MM.1S (cell line): ENCODE data around the gene TAS2R50.

Experiments used
- DNase-seq: peaks from one replicate; pipeline ENCODE4 v3.0.0-alpha.2; 2015
- H2AFZ ChIP-seq: fragments of 300-600 bp; sonication (generic); 2 replicates; pipeline ENCODE4 v1.6.0; 2016; ENCODE audit warnings: antibody characterized with exemption, low read length
- H3F3A ChIP-seq: fragments of 300-600 bp; sonication (generic); 2 replicates; pipeline ENCODE4 v1.6.1; 2016; ENCODE audit warnings: mild to moderate bottlenecking, antibody characterized with exemption, low read length, moderate library complexity, mixed read lengths; ENCODE audit not compliant: insufficient read depth
- H3K27ac ChIP-seq: fragments of 300-600 bp; sonication (generic); 2 replicates; pipeline ENCODE4 v1.5.1; 2016; ENCODE audit warnings: mild to moderate bottlenecking, low read length
- H3K27me3 ChIP-seq: fragments of 300-600 bp; sonication (generic); replicated peaks from 2 replicates; pipeline ENCODE4 v1.6.0; 2016; ENCODE audit warnings: low read length; ENCODE audit not compliant: insufficient read depth
- H3K36me3 ChIP-seq: fragments of 300-600 bp; sonication (generic); replicated peaks from 2 replicates; pipeline ENCODE4 v1.6.1; 2016; ENCODE audit warnings: mild to moderate bottlenecking, low read length, mixed read lengths; ENCODE audit not compliant: insufficient read depth
- H3K4me1 ChIP-seq: fragments of 300-600 bp; sonication (generic); 2 replicates; pipeline ENCODE4 v1.6.1; 2016; ENCODE audit warnings: low read length, mixed read lengths
- H3K4me2 ChIP-seq: fragments of 300-600 bp; sonication (generic); 2 replicates; pipeline ENCODE4 v1.6.0; 2016; ENCODE audit warnings: low read depth, low read length
- H3K4me3 ChIP-seq: fragments of 300-600 bp; sonication (generic); 2 replicates; pipeline ENCODE4 v1.5.1; 2016; ENCODE audit warnings: low read length, mixed read lengths
- H3K79me2 ChIP-seq: fragments of 300-600 bp; sonication (generic); 2 replicates; pipeline ENCODE4 v1.6.1; 2016; ENCODE audit warnings: mixed run types, low read length, mixed read lengths
- H3K9ac ChIP-seq: fragments of 300-600 bp; sonication (generic); 2 replicates; pipeline ENCODE4 v1.6.1; 2016; ENCODE audit warnings: low read length, mixed read lengths
- H3K9me2 ChIP-seq: fragments of 300-600 bp; sonication (generic); replicated peaks from 2 replicates; pipeline ENCODE4 v1.6.1; 2016; ENCODE audit warnings: mild to moderate bottlenecking, low read length, mixed read lengths; ENCODE audit not compliant: insufficient read depth
- H3K9me3 ChIP-seq: fragments of 300-600 bp; sonication (generic); replicated peaks from 2 replicates; pipeline ENCODE4 v1.6.1; 2016; ENCODE audit warnings: mild to moderate bottlenecking, low read length, mixed read lengths; ENCODE audit not compliant: insufficient read depth
- H4K20me1 ChIP-seq: fragments of 300-600 bp; sonication (generic); 2 replicates; pipeline ENCODE4 v1.6.1; 2016; ENCODE audit warnings: mild to moderate bottlenecking, low read length, moderate library complexity, mixed read lengths; ENCODE audit not compliant: insufficient read depth
- EZH2 ChIP-seq: fragments of 300-600 bp; sonication (generic); optimal IDR thresholded peaks from 2 replicates; pipeline ENCODE3; 2017; ENCODE audit warnings: low read depth, mild to moderate bottlenecking, antibody characterized with exemption, low read length, mixed read lengths
- EZH2phosphoT487 ChIP-seq: fragments of 300-600 bp; sonication (generic); IDR thresholded peaks from 2 replicates; pipeline ENCODE4 v1.6.1; 2018; ENCODE audit warnings: antibody characterized with exemption, low read length
- TF ChIP-seq, protein P1 (sequence below): fragments of 300-600 bp; sonication (generic); IDR thresholded peaks from 2 replicates; pipeline ENCODE4 v1.5.1; 2016; ENCODE audit warnings: antibody characterized with exemption, low read length, mixed read lengths

Gene TAS2R50

GRCh38 chr12:10982244-10982643 is 4.5 kb downstream of the TAS2R50 start:
- no peak overlapping the region for H3K27ac ChIP-seq
- no peaks in the 10 kb centered on the region for H3K4me1 ChIP-seq
- H3F3A ChIP-seq, result no peaks in the 10 kb centered on the region
- H3K79me2 ChIP-seq, result no peaks in the 10 kb centered on the region
- H3K9me2 ChIP-seq, result no peaks in the 10 kb centered on the region
- H3K9me3 ChIP-seq, result no peaks in the 10 kb centered on the region
- H3K4me3 ChIP-seq, result no peak overlapping the region
- no peak overlapping the region for H2AFZ ChIP-seq
- no peaks in the 10 kb centered on the region for H3K36me3 ChIP-seq
- no peak overlapping the region for H3K4me2 ChIP-seq
- TF ChIP-seq EZH2phosphoT487 (no peak), EZH2 (no peak)
- TF ChIP-seq, protein P1, sequence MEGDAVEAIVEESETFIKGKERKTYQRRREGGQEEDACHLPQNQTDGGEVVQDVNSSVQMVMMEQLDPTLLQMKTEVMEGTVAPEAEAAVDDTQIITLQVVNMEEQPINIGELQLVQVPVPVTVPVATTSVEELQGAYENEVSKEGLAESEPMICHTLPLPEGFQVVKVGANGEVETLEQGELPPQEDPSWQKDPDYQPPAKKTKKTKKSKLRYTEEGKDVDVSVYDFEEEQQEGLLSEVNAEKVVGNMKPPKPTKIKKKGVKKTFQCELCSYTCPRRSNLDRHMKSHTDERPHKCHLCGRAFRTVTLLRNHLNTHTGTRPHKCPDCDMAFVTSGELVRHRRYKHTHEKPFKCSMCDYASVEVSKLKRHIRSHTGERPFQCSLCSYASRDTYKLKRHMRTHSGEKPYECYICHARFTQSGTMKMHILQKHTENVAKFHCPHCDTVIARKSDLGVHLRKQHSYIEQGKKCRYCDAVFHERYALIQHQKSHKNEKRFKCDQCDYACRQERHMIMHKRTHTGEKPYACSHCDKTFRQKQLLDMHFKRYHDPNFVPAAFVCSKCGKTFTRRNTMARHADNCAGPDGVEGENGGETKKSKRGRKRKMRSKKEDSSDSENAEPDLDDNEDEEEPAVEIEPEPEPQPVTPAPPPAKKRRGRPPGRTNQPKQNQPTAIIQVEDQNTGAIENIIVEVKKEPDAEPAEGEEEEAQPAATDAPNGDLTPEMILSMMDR, result no peak
- DNase-seq, result no peak
- no peaks in the 10 kb centered on the region for H3K27me3 ChIP-seq
- H4K20me1 ChIP-seq, result no peaks in the 10 kb centered on the region
- no peak overlapping the region for H3K9ac ChIP-seq

GRCh38 chr12:10974965-10975364 is 11.7 kb downstream of the TAS2R50 start:
- Histone ChIP-seq H3K4me2 (no peak overlapping the region), H3K9ac (no peak overlapping the region), H2AFZ (no peak overlapping the region), H3K27ac (no peak overlapping the region), H3F3A (no peaks in the 10 kb centered on the region), H3K79me2 (0 out of 2 replicates have a peak, but pooled peaks cover 2% of the 10 kb centered on the region), H3K4me1 (no peaks in the 10 kb centered on the region), H3K9me2 (no peaks in the 10 kb centered on the region), H3K9me3 (no peaks in the 10 kb centered on the region), H4K20me1 (no peaks in the 10 kb centered on the region), H3K36me3 (no peaks in the 10 kb centered on the region), H3K27me3 (no peaks in the 10 kb centered on the region), H3K4me3 (no peak overlapping the region)
- no peak for DNase-seq
- TF ChIP-seq, protein P1, result no peak
- TF ChIP-seq EZH2 (no peak), EZH2phosphoT487 (no peak)

GRCh38 chr12:10968765-10969456 is 17.8 kb downstream of the TAS2R50 start:
- no peak for TF ChIP-seq EZH2phosphoT487
- TF ChIP-seq EZH2, result no peak
- TF ChIP-seq, protein P1, result no peak
- H3K27ac ChIP-seq, result no peak overlapping the region
- no peak for DNase-seq

More at GRCh38 chr12:10968765-10969456, 17.8 kb downstream of the TAS2R50 start:
- Histone ChIP-seq H3K27me3 (no peaks in the 10 kb centered on the region), H2AFZ (no peak overlapping the region), H3K4me1 (no peaks in the 10 kb centered on the region), H3K9me2 (no peaks in the 10 kb centered on the region), H3K4me2 (no peak overlapping the region), H3K9ac (no peak overlapping the region), H3F3A (no peaks in the 10 kb centered on the region), H3K79me2 (no peaks in the 10 kb centered on the region), H3K4me3 (no peak overlapping the region), H4K20me1 (no peaks in the 10 kb centered on the region), H3K36me3 (no peaks in the 10 kb centered on the region), H3K9me3 (no peaks in the 10 kb centered on the region)
